Duodenal mucosa (tissue), 2 donors: Measurements from ENCODE around the gene FAM221B.

Source experiments
- H3K27ac ChIP-seq: one replicate; pipeline ENCODE4 v1.7.0; 2013; ENCODE audit warnings: low read depth, low read length
- H3K27me3 ChIP-seq, 2 donors: one replicate each; pipeline ENCODE4 v1.7.0; 2013; ENCODE audit warnings: low read length in 2 of 2, control low read depth in 1 of 2; ENCODE audit not compliant: insufficient read depth in 2 of 2, control insufficient read depth in 1 of 2
- H3K36me3 ChIP-seq, 2 donors: one replicate each; pipeline ENCODE4 v1.7.0; 2013; ENCODE audit warnings: low read length in 2 of 2, control low read depth in 1 of 2; ENCODE audit not compliant: insufficient read depth in 2 of 2, control insufficient read depth in 1 of 2
- H3K4me1 ChIP-seq, 2 donors: one replicate each; pipeline ENCODE4 v1.7.0; 2013; ENCODE audit warnings: low read length in 2 of 2, control low read depth in 1 of 2; ENCODE audit not compliant: insufficient read depth in 2 of 2, control insufficient read depth in 1 of 2
- H3K4me3 ChIP-seq, 2 donors: one replicate each; pipeline ENCODE4 v1.7.0; 2013; ENCODE audit warnings: low read length in 2 of 2, low read depth in 1 of 2
- H3K9ac ChIP-seq, 2 donors: one replicate each; pipeline ENCODE4 v1.7.0; 2013; ENCODE audit warnings: low read length in 2 of 2, low read depth in 1 of 2
- H3K9me3 ChIP-seq, 2 donors: one replicate each; pipeline ENCODE4 v1.7.0; 2013; ENCODE audit warnings: low read length in 2 of 2, control low read depth in 1 of 2; ENCODE audit not compliant: control insufficient read depth in 1 of 2

Gene FAM221B

DNA sequence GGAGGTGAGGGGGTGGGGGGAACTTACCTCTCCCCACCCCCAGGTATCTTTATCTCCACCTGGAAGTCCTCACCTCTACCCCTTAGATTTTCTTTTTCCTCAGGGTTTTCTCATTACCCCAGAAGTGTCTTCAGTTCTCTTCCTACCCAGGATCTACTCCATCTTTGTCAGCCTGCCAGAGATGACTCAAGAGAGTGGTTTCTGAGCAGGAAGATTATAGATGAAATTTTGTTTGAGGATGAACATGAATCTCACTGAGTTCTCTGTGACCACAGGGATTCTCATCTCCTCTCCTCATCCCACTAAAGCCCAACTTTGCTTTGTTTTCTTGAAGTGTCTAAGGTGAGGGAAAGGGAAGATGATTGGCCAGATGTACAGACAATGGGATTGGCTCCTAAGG is 8.5 kb downstream of the FAM221B start:
- H3K9me3 ChIP-seq, result no peaks in the 10 kb centered on the region
- no peaks in the 10 kb centered on the region for H3K27me3 ChIP-seq
- no peak overlapping the region for H3K4me3 ChIP-seq
- H3K27ac ChIP-seq, result no peak overlapping the region
- H3K9ac ChIP-seq, result no peak overlapping the region
- no peaks in the 10 kb centered on the region for H3K36me3 ChIP-seq
- no peaks in the 10 kb centered on the region for H3K4me1 ChIP-seq

DNA sequence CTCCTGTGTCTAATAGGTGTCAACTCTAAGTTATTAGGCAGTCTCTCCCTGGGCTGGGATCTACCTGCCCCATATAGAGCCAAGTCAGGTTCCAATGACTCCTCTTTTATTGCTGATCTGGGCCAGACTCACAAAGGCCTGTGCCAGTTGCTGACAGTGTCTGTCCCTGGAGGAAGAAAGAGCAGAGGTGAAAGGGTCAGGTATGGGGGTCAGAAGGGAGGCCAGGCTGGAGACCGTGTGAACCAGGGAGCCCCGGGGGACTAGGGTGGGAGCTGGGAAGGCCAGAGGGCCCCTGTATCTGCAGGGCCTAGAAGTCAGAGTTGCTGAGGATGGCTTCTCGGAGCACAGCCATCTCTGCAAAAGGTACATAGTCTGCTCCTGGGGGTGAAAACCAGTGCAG is 10.2 kb downstream of the FAM221B start:
- Histone ChIP-seq H3K27me3 (no peaks in the 10 kb centered on the region), H3K27ac (no peak overlapping the region), H3K9me3 (no peaks in the 10 kb centered on the region), H3K4me1 (peaks cover 10 to 11% of the 10 kb centered on the region in 2 donors), H3K4me3 (no peak overlapping the region), H3K36me3 (no peaks in the 10 kb centered on the region), H3K9ac (no peak overlapping the region)

DNA sequence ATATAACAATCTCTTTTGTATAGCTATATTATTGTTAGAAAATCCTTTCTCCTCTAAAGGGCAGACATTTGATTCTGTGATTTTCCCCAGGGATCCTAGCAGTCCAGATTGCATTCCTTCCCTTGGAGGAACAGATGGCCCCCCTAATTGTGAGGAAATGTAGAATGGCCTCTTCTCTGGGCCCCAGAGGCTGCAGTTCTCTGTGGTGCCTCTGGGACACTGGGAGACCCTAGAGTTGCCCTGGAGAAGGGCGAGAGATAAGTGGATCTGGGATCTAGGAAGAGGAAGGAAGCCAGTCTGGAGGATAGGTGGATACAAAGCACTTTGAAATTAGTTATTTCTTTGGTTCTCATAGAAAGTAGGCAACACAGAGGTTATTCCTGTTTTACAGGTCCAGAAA is 11.8 kb downstream of the FAM221B start:
- Histone ChIP-seq H3K4me3 (no peak overlapping the region), H3K9me3 (no peaks in the 10 kb centered on the region), H3K9ac (no peak overlapping the region), H3K27ac (no peak overlapping the region), H3K4me1 (peaks cover 23% of the 10 kb centered on the region in 2 donors), H3K36me3 (no peaks in the 10 kb centered on the region), H3K27me3 (no peaks in the 10 kb centered on the region)

DNA sequence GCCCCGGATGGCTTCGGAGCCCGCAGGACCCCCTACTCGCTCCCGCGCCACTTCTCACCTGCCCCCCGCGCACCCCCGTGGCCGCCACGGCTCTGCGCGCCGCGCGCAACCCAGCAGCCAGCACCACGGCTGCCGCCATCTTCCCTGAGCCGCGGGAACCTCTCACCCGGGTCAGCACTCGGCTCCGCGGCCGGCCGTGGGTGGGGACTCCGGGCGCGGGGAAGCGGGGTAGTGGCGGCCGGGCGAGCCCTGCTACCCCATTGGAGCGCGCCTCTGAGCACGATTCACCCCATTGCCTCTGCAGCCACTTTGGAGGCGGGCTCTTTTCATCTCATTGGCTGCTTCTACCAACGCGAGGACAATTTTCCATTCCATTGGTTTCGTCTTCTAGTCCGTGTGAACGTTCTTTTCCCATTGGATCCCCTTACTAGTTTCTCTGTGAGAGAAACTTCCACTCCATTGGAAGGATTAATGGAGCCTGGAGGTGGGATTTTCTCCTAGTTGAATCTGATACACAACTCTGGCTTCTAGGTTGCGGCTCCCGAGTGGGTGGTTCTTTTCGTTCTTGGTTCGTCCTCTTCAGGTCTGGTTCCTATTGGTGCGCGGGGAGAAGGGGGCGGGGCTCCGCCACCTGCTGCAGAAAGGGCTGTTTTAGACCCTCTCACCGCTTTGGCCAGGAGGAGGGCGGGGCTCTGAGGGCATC is 13.5 kb downstream of the FAM221B start, which contains the start of gene HINT2:
TSS of gene HINT2 (minus strand) at position 202 of the 703 bp plus-strand sequence. CDS start at position 139, 63 bp downstream.
- Histone ChIP-seq H3K9ac (peak within 1 kb of the TSS; percentile 92 to 95), H3K4me3 (peak within 1 kb of the TSS; percentile 85 to 87)

DNA sequence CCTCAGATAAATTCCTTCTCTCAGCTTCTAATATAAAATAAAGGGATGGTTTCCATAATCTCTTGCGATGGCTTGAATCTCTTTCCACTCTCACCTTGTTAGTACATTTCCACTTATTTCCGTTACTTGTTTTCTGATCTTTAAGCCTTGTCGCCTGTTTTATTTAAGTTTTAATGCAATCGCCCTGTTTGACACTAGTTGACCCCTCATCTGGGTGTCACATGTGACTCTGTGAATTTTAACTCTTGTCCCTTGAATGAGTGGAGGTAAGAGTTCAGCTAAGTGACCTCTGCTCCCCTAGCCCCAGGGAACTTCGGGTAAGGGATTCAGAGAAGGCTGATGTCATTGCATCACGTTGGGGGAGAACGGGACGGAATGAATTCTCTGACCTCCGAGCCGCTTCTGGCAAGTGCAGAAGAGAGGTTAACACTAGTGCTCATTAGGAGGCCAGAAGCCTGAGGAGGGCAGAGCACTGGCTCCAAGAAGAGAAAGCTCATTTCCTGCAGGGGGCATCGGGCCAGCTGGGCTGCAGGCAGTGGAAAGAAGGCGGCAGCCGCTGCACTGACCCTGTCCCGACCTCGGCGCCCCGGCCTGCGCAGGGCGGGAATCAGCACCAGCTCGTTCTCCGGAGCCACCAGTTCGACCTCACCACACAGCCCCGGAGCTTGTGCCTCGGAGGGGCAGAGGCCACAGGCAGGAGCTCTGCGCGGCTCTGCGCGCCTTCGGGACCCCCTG is 14.3 kb downstream of the FAM221B start:
- Histone ChIP-seq H3K9me3 (no peaks in the 10 kb centered on the region), H3K4me1 (peaks cover 29% of the 10 kb centered on the region in 2 donors), H3K27ac (peak overlapping the region; percentile 97), H3K27me3 (no peaks in the 10 kb centered on the region), H3K9ac (peak overlapping the region; percentile 92 to 95), H3K4me3 (peak overlapping the region; percentile 85 to 87), H3K36me3 (peaks cover 0 to 9% of the 10 kb centered on the region in 2 donors)

More for the DNA sequence above, 13.5 kb downstream of the FAM221B start, which contains the start of gene HINT2:
- Histone ChIP-seq H3K9me3 (no peaks in the 10 kb centered on the region), H3K27me3 (no peaks in the 10 kb centered on the region), H3K27ac (peak within 1 kb of the TSS; percentile 97), H3K4me1 (peaks cover 29% of the 10 kb centered on the region in 2 donors), H3K36me3 (peaks cover 0 to 3% of the 10 kb centered on the region in 2 donors)

DNA sequence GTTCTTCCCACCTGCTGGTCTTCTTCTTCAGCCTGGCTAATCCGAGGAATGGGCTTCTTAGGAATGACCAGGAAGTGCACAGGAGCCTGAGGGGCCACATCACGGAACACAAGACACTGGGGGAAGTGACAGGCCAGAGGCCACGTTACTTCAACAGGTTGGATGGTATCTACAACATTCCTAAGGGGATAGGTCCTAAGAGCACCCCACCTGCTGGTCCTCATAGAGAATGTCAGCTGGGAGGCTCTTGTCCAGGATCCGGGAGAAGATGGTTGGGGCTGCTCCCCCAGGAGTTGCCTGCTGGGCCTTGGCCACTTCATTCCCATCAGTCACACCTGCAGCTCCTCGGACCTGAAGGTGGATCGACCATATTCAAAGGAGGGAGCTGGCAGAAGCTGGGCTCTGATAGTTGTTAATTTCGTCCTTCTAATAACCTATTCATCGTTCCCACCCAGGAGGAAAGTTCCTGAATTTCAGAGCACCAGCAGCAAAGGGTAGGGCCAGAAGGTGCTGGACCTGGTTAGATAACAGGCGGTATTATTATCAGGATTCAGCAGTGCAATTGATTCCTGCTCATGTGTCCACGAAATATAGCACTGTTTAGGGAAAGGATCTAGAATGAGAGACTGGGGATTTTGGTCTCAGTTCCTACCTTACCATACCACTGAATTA is 15.0 kb downstream of the FAM221B start:
- Histone ChIP-seq H3K27ac (peak overlapping the region; percentile 97), H3K4me1 (peaks cover 29% of the 10 kb centered on the region in 2 donors), H3K36me3 (peaks cover 0 to 15% of the 10 kb centered on the region in 2 donors), H3K27me3 (no peaks in the 10 kb centered on the region), H3K9ac (peak overlapping the region; percentile 92 to 95), H3K9me3 (no peaks in the 10 kb centered on the region), H3K4me3 (peak overlapping the region; percentile 85 to 87)

DNA sequence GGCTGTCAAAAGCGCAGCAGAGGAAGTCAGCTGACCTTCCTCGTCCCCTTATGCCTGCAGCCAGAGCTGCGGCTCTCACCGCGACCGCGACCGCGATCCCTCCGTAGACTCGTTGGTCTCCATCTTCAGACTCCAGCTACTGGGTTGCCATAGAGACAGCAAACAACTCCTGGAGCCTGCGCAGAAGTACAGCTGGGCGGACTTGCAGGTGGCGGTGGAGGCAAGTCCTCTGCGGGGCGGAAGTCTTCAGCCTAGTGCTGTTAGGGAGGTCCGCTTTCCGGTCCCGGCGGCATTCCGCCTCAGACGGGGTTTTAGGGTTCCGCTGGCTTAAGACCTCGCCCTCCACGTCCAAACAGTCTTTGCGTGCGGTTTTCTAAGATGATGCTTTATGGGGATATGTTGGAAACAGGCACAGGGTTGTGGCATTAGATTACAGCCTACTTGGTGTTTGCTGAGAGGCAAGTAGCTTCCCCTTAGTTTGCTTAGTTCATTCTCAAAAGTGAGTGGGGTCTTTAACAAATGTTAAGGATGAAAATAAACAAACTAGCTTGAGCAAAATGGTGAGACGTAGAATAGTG is 16.4 kb downstream of the FAM221B start, which contains the start of gene SPAG8:
TSS of gene SPAG8 (minus strand) at position 238 of the 578 bp plus-strand sequence. CDS start at position 123, 115 bp downstream.
- H3K27ac ChIP-seq, result peak within 1 kb of the TSS; percentile 51
- H3K36me3 ChIP-seq, result peaks cover 0 to 28% of the 10 kb centered on the region in 2 donors
- H3K4me1 ChIP-seq, result peaks cover 29% of the 10 kb centered on the region in 2 donors
- H3K9me3 ChIP-seq, result no peaks in the 10 kb centered on the region
- H3K9ac ChIP-seq, result peak within 1 kb of the TSS; percentile 43 to 64
- H3K27me3 ChIP-seq, result no peaks in the 10 kb centered on the region
- H3K4me3 ChIP-seq, result peak within 1 kb of the TSS; percentile 70 to 78

DNA sequence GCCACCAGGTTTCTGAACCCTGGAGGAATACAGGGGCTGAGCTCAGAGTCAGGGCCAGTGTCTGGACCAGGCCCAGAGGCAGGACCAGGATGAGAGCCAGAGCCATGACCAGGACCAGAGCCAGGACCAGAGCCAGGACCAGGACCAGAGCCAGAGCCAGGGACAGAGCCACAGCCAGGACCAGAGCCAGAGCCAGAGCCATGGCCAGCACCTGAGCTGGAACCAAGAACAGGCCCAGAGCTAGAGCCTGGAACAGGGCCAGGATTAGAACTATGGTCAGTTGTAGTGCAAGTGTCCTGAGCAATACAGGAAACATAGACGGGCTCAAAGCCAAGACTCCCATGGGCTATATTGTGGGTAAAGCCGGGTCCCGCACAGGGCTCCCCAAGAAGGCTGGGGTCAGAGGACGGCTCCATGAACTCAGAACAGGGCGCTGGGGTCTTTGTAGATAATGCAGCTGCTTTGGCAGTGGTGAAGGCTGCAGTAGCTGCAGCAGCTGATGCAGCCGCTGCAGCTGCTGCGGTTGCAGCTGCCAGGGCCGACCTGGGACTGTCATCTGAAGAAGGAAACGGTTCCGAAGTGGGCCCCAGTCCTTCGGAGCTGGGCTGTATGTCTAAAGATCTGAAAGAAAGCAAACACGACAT is 17.0 kb downstream of the FAM221B start:
- no peaks in the 10 kb centered on the region for H3K27me3 ChIP-seq
- H3K36me3 ChIP-seq, result peaks cover 0 to 33% of the 10 kb centered on the region in 2 donors
- peak overlapping the region in 1 of 2 donors; percentile 43 for H3K9ac ChIP-seq
- peaks cover 29% of the 10 kb centered on the region in 2 donors for H3K4me1 ChIP-seq
- peak overlapping the region; percentile 70 to 78 for H3K4me3 ChIP-seq
- no peaks in the 10 kb centered on the region for H3K9me3 ChIP-seq
- H3K27ac ChIP-seq, result no peak overlapping the region

DNA sequence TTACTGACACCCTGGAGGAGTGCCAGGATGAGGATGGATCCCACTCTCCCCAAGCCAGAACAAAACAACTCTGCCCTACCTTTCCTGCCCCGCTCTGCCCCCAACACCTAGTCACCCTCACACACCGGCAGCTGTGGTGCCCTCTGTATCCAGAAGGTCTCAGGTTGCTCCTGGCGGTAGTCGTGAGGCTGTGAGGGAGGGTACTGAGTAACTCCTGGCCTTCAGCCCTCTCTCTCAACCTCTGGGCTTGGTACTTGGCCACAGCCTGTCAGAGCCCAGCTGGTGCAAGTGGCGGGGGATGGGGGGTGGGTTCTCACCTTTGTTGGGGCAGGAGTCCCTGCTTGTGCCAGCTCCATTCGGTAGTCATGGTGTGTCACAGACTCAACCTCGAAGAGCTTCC is 18.4 kb downstream of the FAM221B start:
- no peak overlapping the region for H3K9ac ChIP-seq
- H3K4me3 ChIP-seq, result no peak overlapping the region
- peaks cover 6 to 46% of the 10 kb centered on the region in 2 donors for H3K36me3 ChIP-seq
- H3K4me1 ChIP-seq, result peaks cover 29% of the 10 kb centered on the region in 2 donors
- no peak overlapping the region for H3K27ac ChIP-seq
- H3K27me3 ChIP-seq, result no peaks in the 10 kb centered on the region
- no peaks in the 10 kb centered on the region for H3K9me3 ChIP-seq
